Measurements from ENCODE around the gene TSC2.

Gene TSC2

GRCh38 chr16:2082983-2083364 lies 35.2 kb downstream of the TSC2 start:
- TF ChIP-seq, protein P1, sequence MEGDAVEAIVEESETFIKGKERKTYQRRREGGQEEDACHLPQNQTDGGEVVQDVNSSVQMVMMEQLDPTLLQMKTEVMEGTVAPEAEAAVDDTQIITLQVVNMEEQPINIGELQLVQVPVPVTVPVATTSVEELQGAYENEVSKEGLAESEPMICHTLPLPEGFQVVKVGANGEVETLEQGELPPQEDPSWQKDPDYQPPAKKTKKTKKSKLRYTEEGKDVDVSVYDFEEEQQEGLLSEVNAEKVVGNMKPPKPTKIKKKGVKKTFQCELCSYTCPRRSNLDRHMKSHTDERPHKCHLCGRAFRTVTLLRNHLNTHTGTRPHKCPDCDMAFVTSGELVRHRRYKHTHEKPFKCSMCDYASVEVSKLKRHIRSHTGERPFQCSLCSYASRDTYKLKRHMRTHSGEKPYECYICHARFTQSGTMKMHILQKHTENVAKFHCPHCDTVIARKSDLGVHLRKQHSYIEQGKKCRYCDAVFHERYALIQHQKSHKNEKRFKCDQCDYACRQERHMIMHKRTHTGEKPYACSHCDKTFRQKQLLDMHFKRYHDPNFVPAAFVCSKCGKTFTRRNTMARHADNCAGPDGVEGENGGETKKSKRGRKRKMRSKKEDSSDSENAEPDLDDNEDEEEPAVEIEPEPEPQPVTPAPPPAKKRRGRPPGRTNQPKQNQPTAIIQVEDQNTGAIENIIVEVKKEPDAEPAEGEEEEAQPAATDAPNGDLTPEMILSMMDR (IDR thresholded peaks at IDR 0.05): no peak
- Histone ChIP-seq H3K36me3 (peaks cover 100% of the 10 kb centered on the region), H3K9me3 (no peaks in the 10 kb centered on the region), H3K27ac (no peak overlapping the region), H3K27me3 (no peaks in the 10 kb centered on the region), H3K4me3 (ENCODE audit: low read depth in 1 of 2, low read length in 1 of 2) (no peak overlapping the region), H3K4me1 (ENCODE audit: control insufficient read depth in 1 of 2, insufficient read depth in 1 of 2, low read depth in 1 of 2, low read length in 1 of 2) (no peaks in the 10 kb centered on the region)

GRCh38 chr16:2083409-2083808 lies 35.6 kb downstream of the TSC2 start:
- no peaks in the 10 kb centered on the region for H3K9me3 ChIP-seq
- H3K27ac ChIP-seq: no peak overlapping the region
- TF ChIP-seq, protein P1 (IDR thresholded peaks at IDR 0.05): no peak
- H3K27me3 ChIP-seq: no peaks in the 10 kb centered on the region
- no peaks in the 10 kb centered on the region for H3K4me1 ChIP-seq (ENCODE audit: control insufficient read depth in 1 of 2, insufficient read depth in 1 of 2, low read depth in 1 of 2, low read length in 1 of 2)
- no peak overlapping the region for H3K4me3 ChIP-seq (ENCODE audit: low read depth in 1 of 2, low read length in 1 of 2)
- peaks cover 100% of the 10 kb centered on the region for H3K36me3 ChIP-seq

DNA sequence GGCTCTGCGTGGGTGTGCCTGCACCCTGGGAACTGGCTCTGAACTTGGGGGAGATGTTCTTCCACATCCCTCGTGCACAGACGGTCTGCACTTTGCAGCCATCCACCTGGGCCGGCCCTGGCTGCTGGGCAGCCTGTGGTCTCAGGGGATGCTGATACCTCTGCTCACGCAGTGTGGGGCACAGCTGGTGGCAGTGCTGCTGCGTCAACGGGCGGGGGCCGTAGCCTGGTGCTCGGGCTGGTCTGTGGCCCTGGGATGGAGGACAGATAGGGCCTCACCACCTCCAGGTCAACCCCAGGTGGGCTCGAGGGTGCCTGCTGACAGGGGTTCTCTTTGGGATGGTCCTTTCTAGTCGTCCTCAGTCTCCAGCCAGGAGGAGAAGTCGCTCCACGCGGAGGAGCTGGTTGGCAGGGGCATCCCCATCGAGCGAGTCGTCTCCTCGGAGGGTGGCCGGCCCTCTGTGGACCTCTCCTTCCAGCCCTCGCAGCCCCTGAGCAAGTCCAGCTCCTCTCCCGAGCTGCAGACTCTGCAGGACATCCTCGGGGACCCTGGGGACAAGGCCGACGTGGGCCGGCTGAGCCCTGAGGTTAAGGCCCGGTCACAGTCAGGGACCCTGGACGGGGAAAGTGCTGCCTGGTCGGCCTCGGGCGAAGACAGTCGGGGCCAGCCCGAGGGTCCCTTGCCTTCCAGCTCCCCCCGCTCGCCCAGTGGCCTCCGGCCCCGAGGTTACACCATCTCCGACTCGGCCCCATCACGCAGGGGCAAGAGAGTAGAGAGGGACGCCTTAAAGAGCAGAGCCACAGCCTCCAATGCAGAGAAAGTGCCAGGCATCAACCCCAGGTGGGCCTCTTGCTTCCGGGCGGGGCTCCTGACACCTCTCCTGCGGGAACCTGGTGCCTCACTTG lies 36.3 kb downstream of the TSC2 start:
- TF ChIP-seq, protein P1 (IDR thresholded peaks at IDR 0.05): no peak
- no peaks in the 10 kb centered on the region for H3K4me1 ChIP-seq (ENCODE audit: control insufficient read depth in 1 of 2, insufficient read depth in 1 of 2, low read depth in 1 of 2, low read length in 1 of 2)
- no peak overlapping the region for H3K27ac ChIP-seq
- H3K27me3 ChIP-seq: no peaks in the 10 kb centered on the region
- no peak overlapping the region for H3K4me3 ChIP-seq (ENCODE audit: low read depth in 1 of 2, low read length in 1 of 2)
- H3K9me3 ChIP-seq: no peaks in the 10 kb centered on the region
- peaks cover 100% of the 10 kb centered on the region for H3K36me3 ChIP-seq

- peaks cover 100% of the 10 kb centered on the region for H3K36me3 ChIP-seq
- no peak overlapping the region for H3K4me3 ChIP-seq (ENCODE audit: low read depth in 1 of 2, low read length in 1 of 2)
- TF ChIP-seq, protein P1 (IDR thresholded peaks at IDR 0.05): no peak
Observed at GRCh38 chr16:2084895-2085625, 37.3 kb downstream of the TSC2 start.

DNA sequence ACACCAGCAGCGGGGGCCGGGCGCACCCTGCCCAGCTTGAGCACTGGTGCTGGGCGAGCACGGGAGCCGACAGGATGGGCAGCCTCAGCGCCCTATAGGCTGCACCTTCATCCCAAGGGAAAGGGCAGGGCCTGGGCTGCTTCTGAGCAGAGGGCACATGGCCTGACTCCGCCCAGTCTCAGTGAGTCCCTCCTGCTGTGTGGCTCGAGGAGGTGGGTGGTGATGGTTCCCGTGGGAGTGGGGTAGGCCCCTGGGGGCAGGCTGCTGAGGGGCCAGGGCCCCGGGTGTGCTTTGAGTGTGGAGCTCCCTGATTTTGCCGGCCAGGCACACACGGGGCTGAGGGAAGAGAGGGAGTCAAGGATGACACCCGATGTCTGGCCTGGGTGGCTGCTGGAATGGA lies 37.9 kb downstream of the TSC2 start:
- H3K4me1 ChIP-seq (ENCODE audit: control insufficient read depth in 1 of 2, insufficient read depth in 1 of 2, low read depth in 1 of 2, low read length in 1 of 2): no peaks in the 10 kb centered on the region
- H3K9me3 ChIP-seq: no peaks in the 10 kb centered on the region
- TF ChIP-seq, protein P1 (IDR thresholded peaks at IDR 0.05): no peak
- H3K27ac ChIP-seq: no peak overlapping the region
- no peaks in the 10 kb centered on the region for H3K27me3 ChIP-seq
- peaks cover 100% of the 10 kb centered on the region for H3K36me3 ChIP-seq
- no peak overlapping the region for H3K4me3 ChIP-seq (ENCODE audit: low read depth in 1 of 2, low read length in 1 of 2)

More at GRCh38 chr16:2084895-2085625, 37.3 kb downstream of the TSC2 start:
- H3K4me1 ChIP-seq (ENCODE audit: control insufficient read depth in 1 of 2, insufficient read depth in 1 of 2, low read depth in 1 of 2, low read length in 1 of 2): no peaks in the 10 kb centered on the region
- H3K27ac ChIP-seq: no peak overlapping the region
- no peaks in the 10 kb centered on the region for H3K27me3 ChIP-seq
- H3K9me3 ChIP-seq: no peaks in the 10 kb centered on the region

Data from neutrophil (primary cell).